DMS153 treated with DMSO at 0.1 percent for 48 hours (cell line): ENCODE data around the gene PLD3.
A peak's percentile ranks its signal among the peaks of the same experiment; 100 is the strongest.

ENCODE experiments used
- DNase-seq: peaks from one replicate; lab custom pipeline; 2025; ENCODE audit not compliant: unreplicated experiment; lab: John Stamatoyannopoulos, UW

Gene PLD3, protein sequence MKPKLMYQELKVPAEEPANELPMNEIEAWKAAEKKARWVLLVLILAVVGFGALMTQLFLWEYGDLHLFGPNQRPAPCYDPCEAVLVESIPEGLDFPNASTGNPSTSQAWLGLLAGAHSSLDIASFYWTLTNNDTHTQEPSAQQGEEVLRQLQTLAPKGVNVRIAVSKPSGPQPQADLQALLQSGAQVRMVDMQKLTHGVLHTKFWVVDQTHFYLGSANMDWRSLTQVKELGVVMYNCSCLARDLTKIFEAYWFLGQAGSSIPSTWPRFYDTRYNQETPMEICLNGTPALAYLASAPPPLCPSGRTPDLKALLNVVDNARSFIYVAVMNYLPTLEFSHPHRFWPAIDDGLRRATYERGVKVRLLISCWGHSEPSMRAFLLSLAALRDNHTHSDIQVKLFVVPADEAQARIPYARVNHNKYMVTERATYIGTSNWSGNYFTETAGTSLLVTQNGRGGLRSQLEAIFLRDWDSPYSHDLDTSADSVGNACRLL

DNA sequence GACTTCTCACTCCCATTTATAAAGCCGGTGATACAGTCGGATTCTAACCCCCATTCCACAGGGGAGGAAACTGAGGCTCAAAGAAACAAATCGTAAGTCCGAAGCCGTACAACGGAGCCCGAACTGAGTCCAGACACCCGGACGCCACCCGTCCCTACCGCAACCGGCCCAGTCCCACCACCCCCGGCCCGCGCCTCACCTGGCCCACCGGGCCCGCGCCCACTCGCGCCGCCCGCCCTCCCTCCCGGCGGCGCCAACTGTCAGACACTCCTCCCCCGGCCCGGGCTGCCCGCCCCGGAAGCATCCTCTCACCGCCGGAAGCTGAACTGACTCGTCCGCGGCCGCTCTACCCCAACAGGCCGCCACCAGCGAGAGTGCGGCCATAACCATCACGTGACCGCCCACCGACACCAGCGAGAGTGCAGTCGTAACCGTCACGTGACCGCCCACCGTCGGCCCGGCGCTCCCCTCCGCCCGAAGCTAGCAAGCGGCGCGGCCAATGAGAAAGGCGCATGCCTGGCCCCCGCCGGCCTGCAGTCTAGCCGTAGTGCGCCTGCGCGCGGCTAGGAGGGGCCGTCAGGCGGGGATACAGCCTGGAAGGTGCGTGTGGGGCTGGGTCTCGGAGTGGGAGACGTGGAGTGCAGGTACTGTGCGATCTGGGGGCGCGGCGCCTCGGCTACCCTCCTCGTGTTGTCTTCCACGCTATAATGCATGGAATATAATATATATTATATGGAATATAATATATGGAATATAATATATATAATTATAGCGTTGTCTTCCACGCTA lies at the start of gene PLD3, which contains the start of gene C19orf47:
Gene PLD3 (plus strand): TSS at position 571 of the 789 bp plus-strand sequence. CDS start 17,789 bp downstream, outside the sequence.
Gene C19orf47 (minus strand): TSS at position 273 of the 789 bp plus-strand sequence. CDS start 6,540 bp downstream, outside the sequence.
- peak; percentile 96 for DNase-seq

DNA sequence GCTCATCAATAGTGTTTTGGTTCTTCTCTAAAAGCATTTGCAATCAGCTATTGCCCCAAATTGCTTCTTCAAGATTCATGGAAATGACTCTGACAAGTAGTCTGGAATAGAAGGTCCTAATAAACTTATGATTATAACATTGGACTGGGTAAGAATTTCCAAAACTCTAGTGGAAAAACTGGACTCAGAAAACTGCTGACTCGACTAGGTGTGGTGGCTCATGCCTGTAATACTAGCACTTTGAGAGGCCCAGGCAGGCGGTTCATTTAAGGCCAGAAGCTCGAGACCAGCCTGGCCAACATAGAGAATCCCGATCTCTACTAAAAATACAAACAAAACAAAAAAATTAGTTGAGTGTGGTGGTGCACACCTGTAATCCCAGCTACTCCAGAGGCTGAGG lies 47.8 kb upstream of the PLD3 start:
- no peak for DNase-seq

DNA sequence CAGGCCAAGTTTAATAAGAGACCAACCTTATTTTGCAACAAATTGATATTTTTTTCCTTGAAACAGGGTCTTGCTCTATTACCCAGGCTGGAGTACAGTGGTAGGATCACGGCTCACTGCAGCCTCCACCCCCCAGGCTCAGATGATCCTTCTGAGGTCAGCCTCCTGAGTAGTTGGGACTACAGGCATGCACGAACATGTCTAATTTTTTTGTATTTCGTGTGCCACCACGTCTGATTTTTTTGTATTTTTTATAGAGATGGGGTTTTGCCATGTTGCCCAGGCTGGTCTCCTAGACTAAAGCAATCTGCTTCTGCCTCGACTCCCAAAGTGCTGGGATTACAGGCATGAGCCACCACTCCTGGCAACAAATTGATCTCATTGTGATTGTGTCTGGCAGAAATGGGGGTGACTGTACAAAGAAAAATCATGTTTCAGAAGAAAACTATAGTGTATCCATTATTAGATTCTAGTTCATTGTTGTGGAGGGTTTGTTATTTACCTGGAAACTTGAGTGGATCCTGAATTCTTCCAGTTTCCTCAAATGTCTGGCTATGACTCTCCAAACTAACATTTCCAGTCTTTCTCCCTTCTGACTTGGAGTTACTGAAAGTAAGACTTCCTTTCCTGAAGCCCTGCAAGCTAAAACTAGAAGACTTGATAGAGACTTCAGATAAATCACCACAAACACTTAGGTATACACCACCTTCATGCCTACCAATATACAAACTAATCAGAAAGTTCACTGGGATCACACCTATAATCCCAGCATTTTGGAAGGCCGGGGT lies 46.1 kb upstream of the PLD3 start:
- DNase-seq: no peak

DNA sequence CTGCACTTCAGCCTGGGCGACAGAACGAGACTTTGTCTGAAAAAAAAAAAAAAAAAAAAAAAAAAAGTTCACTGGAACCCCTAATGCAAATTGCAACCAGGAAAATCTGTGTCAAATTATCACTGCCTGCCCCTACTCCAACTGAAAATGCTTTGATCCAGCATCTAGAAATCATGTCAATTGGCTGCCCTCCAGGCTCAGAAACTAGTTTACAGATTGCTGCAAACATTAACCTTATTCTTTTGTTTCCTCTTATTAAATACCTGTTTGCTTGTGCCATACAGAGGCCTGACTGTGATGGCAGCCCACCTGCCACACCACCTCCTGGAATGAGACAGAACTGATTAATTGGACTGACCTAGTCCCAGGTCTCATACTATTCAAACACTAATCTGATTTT lies 44.7 kb upstream of the PLD3 start:
- no peak for DNase-seq

DNA sequence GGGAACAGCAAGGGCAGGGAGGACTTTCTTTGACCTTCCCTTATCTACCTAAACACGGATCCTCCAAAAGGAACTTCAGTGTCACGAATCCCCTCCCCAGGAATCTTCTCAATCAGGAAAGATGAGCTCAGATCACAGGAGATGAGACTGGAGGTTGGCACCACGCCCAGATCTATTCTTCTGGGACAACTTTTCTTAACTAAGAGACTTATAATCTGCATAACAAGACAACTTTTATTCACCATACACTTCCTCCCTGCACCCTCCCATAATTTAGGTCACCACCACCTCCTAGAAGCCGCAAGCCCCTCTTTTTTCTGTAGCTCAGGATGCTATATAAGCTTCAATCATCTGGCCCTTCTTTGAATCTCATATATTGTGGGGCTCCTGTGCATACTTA lies 44.2 kb upstream of the PLD3 start:
- no peak for DNase-seq

DNA sequence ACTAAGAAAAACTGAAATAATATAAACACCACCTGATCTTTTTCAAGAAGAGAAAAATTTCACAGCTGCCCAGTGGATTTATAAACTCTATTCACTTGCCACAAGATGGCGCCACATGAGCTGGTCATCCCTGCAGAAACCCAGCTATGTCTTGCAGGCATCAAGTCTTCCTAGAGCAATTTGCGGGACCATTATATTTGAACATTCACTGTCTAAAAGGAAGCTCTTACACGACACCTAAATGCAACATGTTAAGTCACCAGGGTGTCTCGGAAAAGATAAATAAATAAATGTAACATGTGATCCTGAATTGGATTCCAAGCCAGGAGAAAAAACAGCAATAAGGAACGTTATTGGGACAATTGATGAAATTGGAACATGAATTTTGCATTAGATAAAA lies 43.1 kb upstream of the PLD3 start:
- DNase-seq: peak; percentile 36

DNA sequence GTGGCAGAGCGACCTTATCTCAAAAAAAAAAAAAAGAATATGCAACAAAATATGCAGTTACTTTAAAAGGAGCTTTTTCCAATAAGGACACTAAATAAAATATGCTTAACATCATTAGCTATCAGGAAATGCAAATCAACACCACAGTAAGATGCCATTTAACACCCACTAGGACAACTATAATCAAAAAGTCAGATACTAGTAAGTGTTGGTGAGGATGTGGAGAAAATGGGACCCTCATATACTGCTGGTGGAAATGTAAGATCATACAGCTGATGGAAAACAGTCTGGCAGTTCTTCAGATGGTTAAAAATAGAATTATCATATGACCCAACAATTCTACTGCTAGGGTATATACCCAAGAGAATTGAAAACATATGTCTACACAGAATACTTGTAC lies 38.8 kb upstream of the PLD3 start:
- DNase-seq: no peak

DNA sequence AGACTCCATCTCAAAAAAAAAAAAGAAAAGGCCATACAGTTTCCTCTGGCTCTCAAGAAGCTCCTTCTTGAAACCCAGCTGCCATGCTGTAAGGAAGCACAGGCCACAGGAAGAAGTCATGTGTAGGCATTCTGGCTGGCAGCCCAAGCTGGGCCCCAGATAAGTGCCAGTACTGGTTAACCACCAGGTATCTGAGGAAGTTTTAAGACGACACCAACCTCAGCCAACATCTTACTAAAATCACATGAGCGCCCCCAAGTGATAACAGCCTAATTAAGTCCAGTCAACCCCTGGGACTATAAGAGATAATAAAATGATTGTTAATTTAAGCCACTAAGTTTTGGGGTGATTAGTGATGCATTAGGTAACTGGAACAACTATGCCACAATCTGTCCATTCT lies 36.0 kb upstream of the PLD3 start:
- DNase-seq: no peak

DNA sequence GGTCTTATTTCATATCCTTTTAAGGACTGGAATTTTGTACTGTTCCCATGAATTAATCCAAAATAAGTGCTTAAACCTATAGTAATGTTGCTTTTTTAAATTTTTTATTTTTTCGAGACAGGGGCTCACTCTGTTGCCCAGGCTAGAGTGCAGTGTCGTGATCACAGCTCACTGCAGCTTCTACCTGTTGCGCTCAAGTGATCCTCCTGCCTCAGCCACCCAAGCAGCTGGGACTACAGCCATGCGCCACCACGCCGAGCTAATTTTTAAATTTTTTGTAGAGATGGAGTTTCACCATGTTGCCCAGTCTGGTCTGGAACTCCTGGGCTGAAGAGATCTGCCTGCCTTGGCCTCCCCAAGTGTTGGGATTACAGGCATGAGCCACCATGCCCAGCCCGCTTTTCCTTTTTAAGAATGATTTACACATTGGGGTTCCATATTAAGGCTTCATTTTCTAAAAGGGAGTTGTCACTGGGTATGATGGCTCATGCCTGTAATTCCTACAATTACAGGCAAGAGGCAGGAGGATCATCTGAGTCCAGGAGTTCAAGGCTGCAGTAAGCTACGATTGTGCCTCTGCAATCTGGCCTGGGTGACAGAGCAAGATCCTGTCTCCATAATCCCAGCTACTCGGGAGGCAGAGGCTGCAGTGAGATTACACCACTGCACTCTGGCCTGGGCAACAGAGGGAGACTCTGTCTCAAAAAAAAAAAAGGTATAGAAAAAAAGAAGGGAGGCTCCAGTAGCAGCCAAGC lies 35.1 kb upstream of the PLD3 start:
- no peak for DNase-seq

DNA sequence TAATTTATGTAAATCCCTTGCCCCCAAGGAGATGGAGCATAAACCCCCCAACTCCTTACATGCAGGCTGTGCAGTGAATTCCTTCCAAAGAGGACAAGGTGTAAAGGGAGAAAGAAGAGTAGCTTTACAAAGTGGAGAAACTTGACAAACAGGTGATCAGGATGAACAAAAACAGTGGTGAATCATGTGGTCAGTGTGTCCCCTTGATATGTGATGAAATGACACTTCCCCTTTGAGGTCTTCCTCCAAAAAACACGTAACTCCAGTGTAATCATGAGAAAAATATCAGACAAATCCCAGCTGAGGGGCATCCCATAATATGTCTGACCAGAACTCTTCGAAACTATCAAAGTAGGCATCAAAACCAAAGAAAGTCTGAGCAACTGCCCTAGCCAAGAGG lies 33.8 kb upstream of the PLD3 start:
- no peak for DNase-seq

DNA sequence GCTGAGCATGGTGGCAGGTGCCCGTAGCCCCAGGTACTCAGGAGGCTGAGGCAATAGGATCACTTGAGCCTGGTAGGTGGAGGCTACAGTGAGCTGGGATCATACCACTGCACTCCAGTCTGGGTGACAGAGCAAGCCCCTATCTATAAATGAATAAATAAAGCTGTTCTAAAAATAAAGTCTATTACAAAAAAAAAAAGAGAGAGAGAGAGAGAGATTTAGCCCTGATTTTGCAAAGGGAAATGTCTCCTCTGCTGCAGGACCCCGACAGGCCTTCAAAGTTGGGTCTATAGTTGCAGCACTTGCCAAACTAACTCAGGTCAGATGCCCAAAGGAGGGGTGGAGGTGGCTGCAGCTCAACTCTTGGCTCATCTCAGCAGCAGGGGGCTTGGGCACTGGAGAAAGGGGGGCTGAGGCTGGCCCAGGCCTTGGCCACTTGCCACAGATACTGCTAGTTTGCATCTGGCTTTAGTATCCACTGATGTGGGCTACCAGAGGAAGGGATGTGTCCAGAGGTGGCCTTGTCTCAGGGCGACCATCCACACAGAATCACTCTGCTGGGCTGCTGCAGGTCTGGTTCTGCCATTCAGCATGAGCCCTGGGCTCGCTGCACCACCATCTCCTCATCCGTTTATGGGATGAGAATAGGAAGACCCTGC lies 32.6 kb upstream of the PLD3 start:
- no peak for DNase-seq

DNA sequence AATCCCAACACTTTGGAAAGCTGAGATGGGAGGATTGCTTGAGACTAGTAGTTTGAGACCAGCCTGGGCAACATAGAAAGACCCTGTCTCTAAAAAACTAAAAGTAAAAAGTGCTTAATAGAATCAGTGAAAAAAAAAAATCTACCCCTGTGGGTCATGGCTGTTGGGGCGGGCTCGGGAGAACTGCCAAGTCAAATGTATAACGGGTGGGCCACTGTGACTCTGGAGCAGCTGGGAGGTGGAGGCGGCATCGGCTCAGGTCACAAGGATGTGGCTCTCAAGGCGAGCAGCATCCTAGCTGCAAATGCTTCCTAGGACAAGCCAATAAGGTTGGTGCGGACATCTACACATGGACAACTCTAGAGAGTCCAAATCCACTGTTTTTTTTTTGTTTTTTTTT lies 31.2 kb upstream of the PLD3 start:
- no peak for DNase-seq

DNA sequence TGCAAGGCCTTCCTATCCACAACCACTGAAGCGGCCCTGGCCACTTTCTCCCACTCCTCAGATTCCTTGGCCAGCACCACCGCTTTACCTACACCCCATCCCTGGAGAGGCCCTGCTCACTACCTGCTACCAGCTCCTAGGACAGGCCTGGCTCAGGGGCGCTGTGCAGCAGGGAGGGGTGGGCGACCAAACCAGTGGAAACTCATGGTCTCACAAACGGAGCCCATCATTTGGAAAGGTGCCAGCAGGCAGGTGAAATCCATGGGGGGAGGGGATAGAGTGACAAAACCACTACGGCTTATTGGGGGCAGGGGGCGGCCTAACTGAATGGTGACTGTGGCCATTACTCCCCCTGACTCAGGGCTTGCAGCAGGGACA lies 27.9 kb upstream of the PLD3 start:
- no peak for DNase-seq

DNA sequence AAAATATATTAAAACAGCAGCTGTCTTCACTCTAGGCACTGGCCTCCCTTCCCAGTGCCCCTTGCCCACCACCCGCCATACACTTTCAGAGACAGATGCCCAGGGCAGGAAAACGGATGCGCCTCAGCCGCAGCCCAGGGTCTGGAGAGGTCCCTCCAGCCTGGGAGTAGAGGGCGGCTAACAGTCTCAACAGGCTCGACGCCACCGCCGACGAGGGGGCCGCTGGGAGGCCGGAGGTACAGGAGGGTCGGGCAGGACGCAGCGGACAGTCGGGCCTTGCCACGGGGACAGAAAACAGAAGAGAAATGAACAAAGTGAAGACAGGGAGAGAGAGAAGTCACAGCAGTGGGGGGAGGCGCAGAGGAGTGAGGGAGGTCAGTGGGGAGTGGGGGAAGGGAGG lies 27.4 kb upstream of the PLD3 start:
- no peak for DNase-seq

DNA sequence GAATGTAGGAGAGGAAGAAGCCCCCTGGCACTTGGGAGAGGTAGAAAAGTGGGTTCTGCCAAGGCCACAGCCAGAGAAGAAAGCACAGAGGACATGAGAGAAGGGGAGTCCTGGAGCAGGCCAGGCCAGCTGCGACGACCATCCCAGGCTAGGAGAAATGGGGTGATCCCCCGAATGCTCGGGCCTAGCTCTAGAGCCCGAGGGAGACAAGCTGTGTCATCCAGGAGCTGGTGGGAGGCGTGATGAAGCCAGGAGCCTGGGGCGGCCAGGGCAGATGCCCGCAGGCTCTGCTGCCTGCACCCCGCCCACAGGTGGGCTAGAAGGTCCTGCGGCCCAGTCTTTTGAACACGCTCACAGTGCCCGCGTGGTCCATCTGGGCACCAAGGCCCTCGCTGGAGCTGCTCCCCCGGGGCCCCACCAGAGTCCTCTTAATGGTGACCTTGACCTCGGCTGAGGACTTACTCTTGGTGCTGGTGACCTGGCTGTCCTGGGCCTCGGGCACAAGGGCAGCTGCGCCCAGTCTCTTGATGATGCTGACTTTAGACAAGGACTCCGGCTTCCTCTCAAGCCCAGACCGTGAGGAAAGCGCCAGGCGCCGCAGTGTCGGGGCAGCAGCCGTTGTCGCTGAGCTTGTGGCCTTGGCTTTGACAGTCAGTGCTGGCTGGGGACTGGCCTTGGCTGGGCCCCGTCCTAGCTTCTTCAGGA lies 26.8 kb upstream of the PLD3 start:
- DNase-seq: no peak

DNA sequence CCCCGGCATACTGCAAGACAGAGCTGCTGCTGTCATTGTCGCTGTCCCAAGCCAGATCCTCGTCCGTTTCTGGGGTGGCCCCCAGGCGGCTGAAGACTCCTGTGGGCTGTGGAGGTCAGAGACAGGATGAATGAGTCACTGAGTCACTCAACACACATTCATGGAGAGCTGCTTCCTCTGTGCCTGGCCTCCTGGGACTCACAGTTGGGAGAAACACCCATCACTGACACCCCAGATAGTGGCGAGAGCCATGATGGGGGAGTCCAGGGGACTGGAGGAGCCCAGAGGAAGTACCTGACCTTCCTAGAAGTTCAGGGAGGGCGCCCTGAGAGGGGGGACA lies 26.3 kb upstream of the PLD3 start:
- DNase-seq: no peak

DNA sequence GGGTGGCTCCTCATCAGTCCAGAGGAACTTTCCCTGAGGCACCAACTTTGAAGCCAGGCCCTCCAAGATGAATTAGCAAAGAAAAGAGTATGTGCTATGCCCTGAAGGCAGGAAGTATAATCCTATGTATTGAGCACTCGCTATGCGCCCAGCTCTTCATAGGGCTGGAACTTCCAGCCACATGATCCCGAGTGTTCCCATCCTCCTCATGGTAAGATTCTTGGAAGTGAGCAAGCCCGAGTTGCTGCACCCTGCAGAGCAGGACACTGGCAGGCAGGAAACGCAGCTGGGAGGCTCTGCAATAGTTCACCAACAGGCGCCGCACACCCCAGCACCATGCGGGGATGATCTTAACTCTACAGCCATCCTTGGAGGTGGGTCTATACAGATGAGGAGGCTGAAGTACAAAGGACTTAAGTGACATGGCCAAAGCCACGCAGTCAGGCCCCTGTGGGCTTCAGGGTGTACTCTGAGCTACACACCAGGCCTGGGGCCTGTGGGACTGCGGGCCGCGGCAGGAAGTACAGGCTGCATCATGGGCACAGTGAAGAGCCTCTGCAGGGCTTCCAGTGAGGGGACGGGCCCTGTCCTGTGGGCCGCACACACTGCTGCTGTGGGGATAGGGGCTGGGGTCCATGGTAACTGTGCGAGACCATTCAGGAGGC lies 25.4 kb upstream of the PLD3 start:
- DNase-seq: no peak

DNA sequence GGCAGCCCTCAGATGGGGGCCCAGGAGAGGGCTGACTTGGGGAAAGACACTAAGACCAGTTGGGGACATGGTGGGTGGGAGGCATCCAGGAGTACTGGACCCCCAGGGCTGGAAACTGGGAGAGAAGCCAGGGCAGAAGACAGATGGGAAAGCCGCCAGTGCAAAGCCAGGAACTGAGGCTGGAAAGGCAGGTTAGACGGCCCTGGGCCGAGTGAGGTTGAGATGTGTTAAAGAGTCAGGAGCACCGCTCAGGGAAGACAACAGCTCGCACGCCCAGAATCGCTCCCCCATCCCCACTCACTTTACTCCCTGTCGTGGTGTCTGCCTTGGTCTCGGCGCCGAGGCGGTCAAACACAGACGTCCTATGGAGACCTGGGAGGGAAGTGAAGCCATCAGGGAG lies 24.8 kb upstream of the PLD3 start:
- DNase-seq: no peak

DNA sequence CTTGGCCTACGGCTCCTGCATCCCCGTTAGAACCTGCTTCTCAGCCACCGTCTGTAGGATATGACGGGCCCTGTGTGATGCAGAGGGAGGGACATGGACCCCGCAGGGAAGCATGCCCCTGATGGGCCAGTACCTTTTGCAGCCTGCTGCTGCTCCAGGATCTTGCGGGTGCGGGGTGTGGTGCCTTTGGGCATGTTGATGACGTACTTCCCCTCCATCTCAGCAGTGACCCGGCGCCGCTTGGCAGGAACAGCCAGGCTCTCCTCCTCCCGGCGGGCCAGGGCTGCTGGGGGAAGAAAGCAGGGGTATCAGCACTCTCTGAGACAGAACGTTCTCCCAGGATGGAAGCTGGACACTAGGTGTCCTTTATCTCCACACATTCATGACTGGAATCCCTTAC lies 22.3 kb upstream of the PLD3 start:
- DNase-seq: no peak
